Suprapubic skin (tissue), 4 donors: ENCODE measurements around the gene GRIK5.

ENCODE experiments used
- EP300 ChIP-seq: sonication (generic); formaldehyde crosslinking; IDR thresholded peaks from one replicate; pipeline ENCODE4 v1.6.1; 2017; ENCODE audit warnings: antibody characterized with exemption
- POLR2A ChIP-seq, 2 donors: fragments of 450-650 bp; IDR thresholded peaks; one replicate each; pipeline ENCODE4 v1.6.1; 2017; ENCODE audit warnings: antibody characterized with exemption in 2 of 2, mild to moderate bottlenecking in 2 of 2, moderate library complexity in 2 of 2
- POLR2AphosphoS5 ChIP-seq, 3 donors: sonication (generic); formaldehyde crosslinking; IDR thresholded peaks; one replicate each; pipeline ENCODE4 v1.6.1; 2017; ENCODE audit warnings: antibody characterized with exemption in 3 of 3
- TF ChIP-seq, protein P1 (sequence below), 2 donors: fragments of 200-600 bp in 1 of 2; fragments of 450-650 bp in 1 of 2; sonication (generic) in 1 of 2; IDR thresholded peaks; one replicate each; pipeline ENCODE4 v1.5.1; 2016 to 2019; ENCODE audit warnings: antibody characterized with exemption in 2 of 2, mild to moderate bottlenecking in 1 of 2, moderate library complexity in 1 of 2

DNA sequence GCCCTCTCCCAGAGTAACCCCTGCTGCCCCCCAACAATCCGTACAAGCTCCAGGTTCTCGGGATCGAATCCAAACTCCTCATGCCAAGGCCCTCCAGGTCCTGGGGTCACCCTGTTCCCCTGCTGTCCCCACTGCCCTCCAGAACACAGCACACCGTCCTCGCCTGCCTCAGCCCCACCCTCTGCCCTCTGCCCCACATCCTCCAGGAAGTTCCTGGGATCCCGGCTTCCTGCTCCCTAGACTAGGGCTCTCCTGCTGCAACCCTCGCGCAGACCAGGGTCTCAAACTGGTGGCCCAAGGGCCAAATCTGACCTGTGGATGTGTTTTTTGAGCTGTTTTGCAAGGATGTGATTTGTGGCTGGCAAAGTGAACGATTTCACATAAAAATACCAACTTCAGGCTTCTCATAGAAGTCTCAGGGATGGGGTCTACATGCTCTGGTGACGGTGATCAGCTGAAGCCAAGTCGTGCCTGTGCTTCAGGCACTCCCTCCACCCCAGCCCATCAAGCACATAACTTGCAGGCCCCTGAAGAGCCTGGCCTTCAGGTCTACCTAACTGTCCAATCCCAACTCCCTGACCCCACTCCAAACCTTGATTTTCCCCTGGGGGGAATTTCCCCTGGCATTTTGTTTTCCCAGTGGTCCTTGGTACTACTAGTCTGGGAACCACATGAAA is 112.7 kb downstream of the GRIK5 start:
- TF ChIP-seq, protein P1, sequence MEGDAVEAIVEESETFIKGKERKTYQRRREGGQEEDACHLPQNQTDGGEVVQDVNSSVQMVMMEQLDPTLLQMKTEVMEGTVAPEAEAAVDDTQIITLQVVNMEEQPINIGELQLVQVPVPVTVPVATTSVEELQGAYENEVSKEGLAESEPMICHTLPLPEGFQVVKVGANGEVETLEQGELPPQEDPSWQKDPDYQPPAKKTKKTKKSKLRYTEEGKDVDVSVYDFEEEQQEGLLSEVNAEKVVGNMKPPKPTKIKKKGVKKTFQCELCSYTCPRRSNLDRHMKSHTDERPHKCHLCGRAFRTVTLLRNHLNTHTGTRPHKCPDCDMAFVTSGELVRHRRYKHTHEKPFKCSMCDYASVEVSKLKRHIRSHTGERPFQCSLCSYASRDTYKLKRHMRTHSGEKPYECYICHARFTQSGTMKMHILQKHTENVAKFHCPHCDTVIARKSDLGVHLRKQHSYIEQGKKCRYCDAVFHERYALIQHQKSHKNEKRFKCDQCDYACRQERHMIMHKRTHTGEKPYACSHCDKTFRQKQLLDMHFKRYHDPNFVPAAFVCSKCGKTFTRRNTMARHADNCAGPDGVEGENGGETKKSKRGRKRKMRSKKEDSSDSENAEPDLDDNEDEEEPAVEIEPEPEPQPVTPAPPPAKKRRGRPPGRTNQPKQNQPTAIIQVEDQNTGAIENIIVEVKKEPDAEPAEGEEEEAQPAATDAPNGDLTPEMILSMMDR (IDR thresholded peaks at IDR 0.05) = no peak
- no peak for TF ChIP-seq POLR2AphosphoS5 (IDR thresholded peaks at IDR 0.05)
- no peak for TF ChIP-seq POLR2A (IDR thresholded peaks at IDR 0.05)
- TF ChIP-seq EP300 = no peak
